GM20431 (cell line): Measurements from ENCODE around the gene TMEM82.

Source experiments
- in situ Hi-C: fragments of 300-500 bp; cut with MseI, MboI; formaldehyde crosslinking; loops from one replicate; pipeline ENCODE4 v1.15.0; 2020; ENCODE audit warnings: low sequenced_read_pairs; ENCODE audit not compliant: unreplicated experiment

The TMEM82 gene

DNA sequence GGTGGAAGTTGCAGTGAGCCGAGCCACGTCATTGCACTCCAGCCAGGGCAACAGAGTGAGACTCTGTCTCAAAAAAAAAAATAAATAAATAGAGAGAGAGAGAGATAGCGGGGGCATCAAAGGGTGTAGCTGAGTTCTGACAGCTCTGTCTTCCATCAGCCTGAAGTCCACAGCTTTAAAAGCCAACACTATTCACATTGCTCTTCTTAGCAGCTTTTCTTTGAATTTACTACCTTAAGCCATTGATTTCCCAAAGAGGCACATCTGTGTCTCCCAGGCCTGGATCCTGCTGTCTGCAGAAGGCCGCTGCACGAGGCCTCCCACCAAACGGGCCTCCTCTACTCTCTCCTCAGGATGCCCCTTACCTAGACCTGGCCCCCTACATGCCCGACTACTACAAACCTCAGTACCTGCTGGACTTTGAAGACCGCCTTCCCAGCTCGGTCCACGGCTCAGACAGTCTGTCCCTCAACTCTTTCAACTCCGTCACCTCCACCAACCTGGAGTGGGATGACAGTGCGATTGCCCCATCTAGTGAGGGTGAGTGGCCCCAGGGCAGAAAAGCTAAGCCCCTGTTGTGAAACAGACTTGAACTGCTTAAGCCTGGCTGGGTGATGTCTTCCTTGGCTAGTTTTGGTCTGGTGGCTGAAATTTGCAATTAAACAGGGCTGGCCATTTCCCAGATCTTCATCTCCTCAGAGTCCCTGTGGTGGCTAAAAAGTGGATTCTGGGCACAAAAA lies 22.7 kb upstream of the TMEM82 start:
- in situ Hi-C loops = no loop called here

DNA sequence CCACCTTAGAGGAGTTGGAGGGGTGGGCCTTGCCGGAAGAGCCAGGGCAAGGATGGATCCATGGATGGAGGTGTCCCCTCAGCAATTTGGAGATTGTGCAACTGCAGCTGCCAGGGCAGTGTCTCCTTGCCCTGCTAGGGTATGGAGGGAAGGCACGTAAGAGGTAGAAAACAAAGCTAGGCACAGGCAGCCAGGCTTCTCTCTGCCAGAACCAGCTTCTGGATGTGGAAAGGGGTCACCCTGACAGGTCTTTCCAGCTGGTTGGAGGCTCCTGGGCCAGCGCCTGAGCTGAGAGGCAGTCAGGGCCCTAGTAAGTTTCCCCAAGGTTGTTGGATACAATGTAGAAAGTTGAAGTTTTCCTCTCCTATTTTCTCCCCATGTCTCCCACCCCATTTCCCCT lies 21.4 kb upstream of the TMEM82 start:
- in situ Hi-C loops = no loop called here

DNA sequence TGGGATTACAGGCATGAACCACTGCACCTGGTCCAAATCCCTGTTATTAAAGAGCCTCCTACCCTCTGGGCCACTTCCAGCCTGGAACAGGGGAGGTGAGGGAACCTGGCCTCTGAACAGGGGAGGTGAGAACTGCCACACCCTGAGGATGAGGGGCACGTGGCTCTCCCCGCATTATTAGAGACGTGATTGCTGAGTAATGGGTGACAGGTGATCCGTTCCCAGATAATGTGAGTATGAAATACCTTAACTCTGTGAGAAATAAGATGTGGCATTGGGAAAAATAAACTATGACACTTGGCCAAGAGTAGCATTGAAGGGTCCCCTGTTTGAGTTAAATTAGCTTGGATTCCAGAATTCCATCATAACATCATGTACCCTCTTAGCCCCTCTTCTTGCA lies 19.9 kb upstream of the TMEM82 start:
- in situ Hi-C loops = no loop called here

DNA sequence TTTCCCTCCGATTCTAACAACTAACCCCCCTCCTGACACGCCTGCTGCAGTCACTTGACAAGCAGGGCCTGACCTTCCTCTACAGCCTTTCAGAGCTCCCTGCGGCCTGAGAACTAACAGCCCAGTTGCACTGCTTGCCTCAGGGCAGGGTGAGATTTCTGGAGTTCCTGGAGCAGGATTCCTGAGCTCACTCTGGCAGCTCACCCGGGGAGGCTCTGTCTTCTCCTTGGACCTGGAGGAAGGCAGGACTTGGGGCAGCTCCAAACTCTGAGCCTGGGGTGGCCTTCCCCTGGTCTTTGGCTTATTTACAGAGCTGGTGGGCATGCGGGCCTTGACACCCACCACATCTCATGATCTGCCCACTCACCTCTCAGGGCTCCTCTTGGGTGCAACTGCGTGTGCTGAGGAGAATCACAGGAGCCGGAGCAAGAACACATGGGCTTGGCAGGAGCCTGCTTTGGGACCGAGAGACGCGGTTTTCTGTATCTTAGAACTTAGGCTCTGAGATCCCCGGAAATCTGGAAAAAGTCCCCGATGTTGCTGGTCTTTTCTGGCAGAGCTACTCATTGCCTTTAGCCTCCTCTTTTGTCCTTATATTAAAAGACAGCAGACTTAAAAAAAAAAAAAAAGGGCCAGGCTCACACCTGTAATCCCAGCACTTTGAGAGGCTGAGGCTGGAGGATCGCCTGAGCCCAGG lies 19.3 kb upstream of the TMEM82 start:
- in situ Hi-C loops = no loop called here

DNA sequence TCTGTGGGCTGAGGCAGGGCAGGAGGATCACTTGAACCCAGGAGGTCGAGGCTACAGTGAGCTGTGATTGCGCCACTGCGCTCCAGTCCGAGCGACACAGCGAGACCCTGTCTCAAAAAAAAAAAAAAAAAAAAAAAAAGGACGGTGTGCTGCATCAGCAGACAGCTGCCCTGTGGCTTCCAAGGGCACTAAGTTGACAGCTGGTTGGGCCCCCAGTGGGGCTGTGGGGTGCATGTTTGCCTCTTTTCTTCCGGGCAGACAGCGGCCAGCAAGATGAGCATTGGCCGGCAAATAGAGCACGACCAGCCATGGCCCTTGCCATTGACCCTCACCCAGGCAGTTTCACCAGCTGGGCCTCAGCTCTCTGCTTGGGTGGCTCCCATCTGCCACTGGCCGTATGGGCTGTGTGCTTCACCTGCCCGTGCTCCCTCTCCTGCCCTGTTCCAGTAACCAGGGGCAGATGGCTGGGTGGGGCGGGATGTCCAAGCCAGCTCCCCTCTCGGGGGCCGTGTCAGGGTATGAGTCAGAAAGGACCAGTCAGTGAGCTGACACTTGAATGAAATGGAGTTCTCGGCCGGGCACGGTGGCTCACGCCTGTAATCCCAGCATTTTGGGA lies 18.6 kb upstream of the TMEM82 start:
- in situ Hi-C loops = no loop called here

DNA sequence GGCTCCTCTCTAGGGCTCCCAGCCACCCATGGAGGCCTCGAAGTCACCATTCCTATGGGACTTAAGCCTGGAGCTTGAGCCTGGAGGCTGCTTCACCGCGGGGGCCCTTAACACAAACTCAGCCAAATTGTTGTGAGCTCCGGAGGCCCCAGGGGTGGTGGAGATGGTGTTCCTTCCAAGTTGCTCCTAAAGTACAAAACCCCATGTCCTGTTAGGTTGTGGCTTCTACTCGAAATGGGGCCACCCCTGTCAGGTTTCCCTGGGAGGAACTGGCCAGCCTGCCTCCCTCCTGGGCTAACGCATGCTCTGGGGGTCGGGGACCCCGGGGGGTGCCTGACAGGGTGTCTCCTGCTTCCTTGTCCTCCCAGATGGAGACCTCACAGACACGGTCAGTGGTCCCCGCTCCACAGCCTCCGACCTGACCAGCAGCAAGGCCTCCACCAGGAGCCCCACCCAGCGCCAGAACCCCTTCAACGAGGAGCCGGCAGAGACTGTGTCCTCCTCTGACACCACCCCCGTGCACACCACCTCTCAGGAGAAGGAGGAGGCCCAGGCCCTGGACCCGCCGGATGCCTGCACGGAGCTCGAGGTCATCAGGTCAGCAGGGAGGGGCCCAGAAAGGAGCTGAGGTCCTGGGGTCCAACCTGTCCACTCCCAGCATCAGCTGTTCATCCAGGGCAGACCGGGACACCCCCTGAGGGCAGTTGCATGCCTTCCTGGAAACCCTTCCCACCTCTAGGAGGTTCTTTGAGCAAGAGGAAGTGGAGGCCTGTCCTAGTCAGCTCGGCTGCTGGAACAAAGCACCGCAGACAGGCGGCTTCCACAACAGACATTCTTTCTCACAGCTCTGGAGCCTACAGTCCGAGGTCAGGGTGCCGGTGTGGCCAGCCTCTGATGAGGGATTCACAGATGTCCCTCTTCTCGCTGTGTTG lies 17.1 kb upstream of the TMEM82 start:
- in situ Hi-C loops = no loop called here

DNA sequence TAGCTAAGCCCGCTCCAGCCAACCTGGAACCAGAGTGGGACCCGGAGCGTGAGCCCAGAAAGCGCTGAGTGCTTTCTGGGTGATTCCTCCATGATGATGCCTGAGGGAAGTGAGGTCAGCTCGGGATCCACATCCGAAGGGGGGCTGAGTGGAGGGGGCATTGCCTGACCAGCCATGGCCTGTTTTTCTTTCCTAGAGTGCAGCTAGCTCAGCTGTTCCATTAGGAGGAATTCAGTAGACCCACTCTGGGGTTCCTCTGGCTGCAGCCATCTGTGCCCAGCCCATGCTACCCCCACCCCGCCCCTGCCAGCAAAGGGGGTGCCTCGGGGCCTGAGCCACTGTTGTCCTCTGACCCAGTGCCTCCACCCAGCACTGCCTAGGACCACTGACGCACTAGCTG lies 15.8 kb upstream of the TMEM82 start:
- in situ Hi-C loops = no loop called here

DNA sequence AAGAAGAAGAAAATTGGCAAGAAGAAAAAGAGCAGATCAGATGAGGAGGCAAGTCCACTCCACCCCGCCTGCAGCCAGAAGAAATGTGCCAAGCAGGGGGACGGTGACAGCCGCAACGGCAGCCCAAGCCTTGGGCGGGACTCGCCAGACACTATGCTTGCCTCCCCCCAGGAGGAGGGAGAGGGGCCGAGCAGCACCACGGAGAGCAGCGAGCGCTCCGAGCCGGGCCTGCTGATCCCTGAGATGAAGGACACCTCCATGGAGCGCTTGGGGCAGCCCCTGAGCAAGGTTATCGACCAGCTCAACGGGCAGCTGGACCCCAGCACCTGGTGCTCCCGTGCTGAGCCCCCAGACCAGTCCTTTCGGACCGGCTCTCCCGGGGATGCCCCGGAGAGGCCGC lies 15.3 kb upstream of the TMEM82 start:
- in situ Hi-C loops = no loop called here

DNA sequence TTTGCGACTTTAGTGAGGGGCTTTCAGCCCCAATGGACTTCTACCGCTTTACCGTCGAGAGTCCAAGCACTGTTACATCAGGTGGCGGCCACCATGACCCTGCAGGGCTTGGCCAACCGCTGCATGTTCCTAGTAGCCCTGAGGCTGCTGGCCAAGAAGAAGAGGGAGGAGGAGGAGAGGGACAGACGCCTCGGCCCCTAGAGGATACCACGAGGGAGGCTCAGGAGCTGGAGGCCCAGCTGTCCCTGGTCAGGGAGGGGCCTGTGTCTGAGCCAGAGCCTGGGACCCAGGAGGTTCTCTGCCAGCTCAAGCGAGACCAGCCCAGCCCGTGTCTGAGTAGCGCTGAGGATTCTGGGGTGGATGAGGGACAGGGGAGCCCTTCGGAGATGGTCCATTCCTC lies 14.9 kb upstream of the TMEM82 start:
- in situ Hi-C loops = no loop called here

DNA sequence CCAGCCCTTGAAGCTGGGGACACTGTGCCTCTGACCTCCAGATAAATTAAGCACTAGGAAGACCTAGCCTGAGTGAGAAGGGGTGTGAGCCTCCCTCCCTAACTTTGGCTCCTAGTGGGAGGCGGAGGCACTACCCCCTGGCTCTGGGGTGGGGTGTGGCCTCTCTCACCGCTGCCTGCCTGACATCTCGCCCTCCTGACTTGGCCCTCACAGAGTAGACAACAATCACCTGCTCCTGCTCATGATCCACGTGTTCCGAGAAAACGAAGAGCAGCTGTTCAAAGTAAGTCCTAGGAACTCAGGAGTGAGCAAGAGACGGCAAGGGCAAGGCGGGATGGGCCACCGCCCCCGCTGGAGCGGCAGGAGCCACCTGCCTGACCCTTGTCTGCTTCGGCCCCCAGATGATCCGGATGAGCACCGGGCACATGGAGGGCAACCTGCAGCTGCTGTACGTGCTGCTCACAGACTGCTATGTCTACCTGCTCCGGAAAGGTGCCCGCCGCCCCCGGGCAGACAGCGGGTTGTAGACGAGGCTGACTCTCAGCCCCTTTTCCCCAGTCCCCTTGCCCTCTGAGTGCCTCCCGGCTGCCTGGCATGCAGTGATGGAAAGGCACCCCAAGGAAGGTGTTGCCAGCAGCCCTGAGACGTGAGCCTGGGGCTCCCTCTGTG lies 14.3 kb upstream of the TMEM82 start:
- in situ Hi-C loops = no loop called here

DNA sequence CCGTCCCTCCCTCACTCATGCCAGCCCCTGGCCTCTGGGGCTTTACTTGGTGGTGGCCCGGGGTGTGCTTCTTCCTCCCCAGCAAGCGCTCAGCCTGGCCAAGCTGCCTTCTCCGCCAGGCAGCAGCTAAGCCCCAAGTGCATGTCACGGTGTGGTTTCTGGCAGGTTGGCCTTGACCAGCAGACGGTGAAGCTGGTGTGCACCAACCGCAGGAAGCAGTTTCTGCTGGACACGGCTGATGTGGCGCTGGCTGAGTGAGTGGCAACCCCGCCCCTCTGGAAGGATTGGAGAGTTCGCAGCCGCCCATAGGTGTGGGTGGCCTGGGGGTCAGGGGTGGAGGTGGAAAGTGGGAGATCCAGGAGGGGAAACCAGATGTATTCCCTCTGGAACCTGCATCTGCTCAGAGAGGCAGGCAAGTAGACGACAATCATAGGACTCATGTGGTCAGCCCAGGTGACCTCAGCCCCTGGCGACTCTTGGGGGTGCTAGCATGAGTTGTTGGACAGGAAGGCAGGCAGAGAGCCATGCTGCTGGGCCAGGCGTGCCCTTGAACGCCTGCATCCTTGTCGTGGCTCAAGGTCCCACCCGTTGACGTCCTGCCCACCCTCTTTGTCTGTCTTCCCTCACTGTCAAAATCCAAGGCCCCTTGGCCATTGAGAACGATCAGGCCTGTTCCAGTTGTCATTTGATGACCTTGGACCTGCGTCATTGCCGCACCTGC lies 13.2 kb upstream of the TMEM82 start:
- in situ Hi-C loops = no loop called here

DNA sequence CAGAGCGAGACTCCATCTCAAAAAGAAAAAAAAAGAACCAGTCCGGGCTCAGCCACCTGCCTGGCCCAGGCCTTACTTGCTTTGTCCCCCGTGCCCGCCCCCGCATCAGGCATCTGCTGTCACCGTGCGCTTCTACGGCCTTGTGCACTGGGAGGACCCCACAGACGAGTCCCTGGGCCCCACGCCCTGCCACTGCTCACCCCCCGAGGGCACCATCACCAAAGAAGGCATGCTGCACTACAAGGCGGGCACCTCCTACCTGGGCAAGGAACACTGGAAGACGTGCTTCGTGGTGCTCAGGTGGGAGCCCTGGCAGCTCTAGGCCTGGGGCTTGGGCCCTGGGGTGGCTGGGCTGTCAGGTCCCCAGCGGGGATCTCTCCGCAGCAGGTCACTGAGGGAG lies 11.9 kb upstream of the TMEM82 start:
- in situ Hi-C loops = no loop called here

DNA sequence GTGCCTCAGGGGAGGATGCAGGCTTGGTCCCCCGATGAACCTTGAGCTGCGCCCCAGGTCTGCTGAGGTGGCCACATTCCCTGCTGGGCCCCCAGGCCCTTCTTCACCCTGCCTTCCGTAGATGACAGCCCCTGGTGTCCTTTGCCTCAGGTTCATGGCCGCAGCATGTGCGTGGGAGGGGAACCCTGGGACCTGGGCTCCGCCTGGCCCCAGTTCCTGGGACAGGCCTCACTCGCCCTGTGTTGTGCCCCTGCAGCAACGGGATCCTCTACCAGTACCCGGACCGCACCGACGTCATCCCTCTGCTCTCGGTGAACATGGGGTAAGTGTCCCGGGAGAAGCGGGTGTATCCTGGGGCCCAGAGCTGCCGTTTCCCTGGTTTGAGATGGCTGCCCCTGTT lies 11.4 kb upstream of the TMEM82 start:
- in situ Hi-C loops = no loop called here

DNA sequence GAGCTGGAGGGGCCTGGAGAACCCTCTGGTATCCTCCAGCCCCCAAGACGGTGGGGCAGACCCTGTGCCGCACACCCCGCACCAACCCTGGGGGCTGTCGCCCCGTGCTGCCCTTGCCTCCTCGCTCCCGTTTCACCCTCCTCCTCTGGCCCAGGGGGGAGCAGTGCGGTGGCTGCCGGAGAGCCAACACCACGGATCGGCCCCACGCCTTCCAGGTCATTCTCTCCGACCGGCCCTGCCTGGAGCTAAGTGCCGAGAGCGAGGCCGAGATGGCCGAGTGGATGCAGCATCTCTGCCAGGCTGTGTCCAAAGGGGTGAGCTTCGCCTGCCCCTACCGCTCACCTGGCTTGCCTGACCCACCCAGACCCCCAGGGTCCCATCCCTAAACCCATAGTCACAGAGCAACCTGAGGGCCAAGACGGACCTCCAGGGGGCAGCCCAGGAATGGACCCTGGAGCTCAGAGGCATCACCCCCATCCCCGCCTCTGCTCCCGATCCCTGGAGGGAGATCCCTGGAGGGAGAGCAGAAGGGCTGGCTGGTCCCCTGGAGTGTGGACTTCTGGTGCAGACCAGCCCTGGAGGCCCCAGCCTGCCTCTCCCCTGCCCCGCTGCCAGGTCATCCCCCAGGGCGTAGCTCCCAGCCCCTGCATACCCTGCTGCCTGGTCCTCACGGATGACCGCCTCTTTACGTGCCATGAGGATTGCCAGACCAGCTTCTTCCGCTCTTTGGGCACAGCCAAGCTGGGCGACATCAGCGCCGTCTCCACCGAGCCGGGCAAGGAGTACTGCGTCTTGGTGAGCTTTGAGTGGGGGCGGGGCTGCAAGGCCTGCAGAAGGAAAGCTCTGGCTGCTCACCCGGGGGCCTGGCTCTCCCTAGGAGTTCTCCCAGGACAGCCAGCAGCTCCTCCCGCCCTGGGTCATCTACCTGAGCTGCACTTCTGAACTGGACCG lies 10.3 kb upstream of the TMEM82 start:
- in situ Hi-C loops = no loop called here

DNA sequence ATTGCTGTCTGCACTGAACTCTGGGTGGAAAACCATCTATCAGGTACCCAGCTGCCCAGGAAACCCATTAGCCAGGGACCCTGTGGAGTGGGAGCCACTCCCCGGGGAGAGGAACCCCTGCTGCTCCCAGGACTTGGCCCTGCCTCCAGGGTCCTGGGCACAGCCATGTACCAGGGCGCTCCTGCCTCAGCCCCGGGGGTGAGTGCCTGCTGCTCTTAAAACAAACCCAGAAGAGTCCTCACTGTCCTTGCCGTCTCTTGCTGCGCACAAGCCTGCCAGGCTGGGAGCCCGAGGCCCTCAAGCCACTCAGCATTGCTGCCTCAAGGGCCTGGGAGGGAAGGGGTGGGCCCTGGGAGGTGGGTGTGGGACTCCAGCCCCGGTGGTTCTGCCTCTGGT lies 9.6 kb upstream of the TMEM82 start:
- in situ Hi-C loops = no loop called here

DNA sequence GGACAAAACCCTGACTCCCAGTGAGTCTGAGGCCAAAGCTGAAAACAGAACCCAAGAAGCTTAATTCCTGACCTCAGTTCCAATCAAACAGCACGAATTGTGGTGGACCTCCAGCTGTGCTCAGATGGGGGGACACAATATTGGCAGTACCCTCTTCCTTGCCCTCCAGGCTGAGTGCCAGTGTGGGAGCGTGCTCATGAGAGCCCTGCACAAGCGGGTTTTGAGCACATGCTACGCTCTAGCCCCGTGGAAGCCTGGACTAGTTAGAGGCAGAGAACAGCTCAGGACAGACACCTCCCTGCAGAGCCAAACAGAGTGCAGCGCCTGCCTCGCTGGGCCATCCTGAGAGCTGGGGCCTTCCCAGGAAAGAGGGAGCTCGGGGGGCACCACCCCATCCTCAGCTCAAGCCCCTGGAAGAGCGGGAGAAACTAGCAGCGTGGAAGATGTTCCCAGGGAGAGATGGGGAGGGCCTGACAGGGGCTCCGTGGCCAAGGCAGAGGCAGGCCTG lies 9.0 kb upstream of the TMEM82 start:
- in situ Hi-C loops = no loop called here

DNA sequence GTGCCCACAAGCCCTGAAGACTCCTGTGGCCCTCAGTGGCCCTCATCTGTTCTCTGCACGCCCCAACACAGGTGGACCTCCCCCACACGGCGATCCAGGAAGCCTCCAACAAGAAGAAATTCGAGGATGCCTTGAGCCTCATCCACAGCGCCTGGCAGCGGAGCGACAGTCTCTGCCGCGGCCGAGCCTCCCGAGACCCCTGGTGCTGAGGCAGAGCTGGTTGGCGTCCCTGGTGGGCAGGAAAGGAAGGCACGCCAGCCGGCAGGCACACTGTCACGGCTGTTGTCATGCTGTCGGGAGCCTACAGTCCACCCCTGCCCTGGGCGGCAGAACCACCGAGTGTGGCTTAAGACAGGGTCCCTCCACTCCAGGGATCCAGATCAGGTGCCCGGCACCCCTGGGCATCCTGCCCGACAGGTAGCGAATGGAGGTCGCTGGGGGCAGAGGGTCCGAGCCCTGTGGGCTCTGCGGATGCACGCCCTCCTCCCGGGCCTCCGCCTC lies 8.5 kb upstream of the TMEM82 start:
- in situ Hi-C loops = no loop called here

DNA sequence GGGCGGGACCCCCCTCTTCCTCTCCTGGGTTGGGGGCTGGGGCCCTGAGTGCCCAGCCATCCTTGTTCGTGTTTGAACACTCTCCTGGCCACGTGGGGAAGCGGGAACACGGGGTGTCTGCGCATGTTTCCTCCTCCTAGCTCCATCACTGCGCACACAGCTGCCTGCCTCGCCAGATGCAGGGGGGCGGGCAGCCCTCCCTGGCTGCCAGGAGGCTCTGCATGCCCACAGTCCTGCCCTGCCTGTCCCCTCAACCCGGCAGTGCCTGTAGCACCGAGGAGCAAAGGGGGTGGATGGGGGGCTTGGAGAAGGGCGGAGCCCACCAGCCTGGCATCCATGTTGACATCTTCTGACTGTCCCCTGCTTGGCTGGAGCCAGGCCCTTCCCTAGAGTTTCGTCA lies 8.0 kb upstream of the TMEM82 start:
- in situ Hi-C loops = no loop called here
